ENCODE results near the gene CLDN18.

The CLDN18 gene

DNA sequence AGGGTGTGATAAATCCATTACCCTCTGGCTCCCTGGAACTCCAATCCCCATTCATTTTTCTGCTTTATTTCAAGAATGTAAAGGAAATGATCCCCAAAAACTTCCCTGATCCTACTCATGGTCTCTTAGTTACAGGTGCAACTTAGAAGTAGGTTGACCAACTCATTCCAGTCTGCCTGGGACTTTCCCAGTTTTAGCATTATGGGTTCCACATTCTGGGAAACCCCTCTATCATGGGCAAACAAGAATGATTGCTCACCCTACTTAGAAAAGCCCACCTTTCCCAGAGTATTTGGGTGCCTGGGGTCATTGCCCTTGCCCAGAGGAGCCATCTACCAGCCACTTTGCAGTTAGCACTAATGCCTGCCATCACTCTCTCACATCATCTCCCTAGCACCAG, 15.6 kb downstream of the CLDN18 start:
- DNase-seq (ENCODE audit: low read depth in 3 of 3): no peak

DNA sequence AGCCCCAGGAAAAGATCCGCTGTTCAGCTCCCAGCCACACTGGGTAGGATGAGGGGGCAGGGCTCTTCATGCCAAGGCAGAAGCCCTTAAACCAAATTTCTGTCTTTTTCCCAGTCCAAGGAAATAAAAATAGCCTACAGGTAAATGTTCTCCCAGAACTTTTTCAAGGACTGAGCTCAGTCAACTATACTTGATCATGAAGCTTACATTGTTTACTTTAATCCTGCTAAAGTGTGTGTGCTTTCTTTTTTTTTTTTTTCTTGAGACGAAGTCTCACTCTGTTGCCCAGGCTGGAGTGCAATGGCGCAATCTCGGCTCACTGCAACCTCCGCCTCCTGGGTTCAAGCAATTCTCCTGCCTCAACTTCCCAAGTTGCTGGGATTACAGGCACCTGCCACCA, 17.9 kb downstream of the CLDN18 start:
- no peak for DNase-seq (ENCODE audit: low read depth in 3 of 3)

DNA sequence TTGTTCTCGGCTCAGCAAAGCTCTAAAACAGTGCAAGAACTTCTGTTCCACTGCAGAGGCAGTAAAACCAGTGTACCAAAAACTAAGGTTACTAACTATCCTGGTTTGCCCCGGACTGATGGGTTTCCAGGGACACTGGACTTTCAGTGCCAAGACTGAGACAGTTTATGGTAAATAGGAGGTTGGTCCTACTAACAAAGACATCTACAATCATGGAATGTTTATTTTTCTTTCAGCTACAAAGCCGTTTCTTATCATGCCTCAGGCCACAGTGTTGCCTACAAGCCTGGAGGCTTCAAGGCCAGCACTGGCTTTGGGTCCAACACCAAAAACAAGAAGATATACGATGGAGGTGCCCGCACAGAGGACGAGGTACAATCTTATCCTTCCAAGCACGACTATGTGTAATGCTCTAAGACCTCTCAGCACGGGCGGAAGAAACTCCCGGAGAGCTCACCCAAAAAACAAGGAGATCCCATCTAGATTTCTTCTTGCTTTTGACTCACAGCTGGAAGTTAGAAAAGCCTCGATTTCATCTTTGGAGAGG, 20.8 kb downstream of the CLDN18 start:
- DNase-seq (ENCODE audit: low read depth in 3 of 3): no peak

DNA sequence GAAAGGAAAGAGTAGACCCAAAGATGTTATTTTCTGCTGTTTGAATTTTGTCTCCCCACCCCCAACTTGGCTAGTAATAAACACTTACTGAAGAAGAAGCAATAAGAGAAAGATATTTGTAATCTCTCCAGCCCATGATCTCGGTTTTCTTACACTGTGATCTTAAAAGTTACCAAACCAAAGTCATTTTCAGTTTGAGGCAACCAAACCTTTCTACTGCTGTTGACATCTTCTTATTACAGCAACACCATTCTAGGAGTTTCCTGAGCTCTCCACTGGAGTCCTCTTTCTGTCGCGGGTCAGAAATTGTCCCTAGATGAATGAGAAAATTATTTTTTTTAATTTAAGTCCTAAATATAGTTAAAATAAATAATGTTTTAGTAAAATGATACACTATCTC, 21.6 kb downstream of the CLDN18 start:
- DNase-seq (ENCODE audit: low read depth in 3 of 3): no peak

DNA sequence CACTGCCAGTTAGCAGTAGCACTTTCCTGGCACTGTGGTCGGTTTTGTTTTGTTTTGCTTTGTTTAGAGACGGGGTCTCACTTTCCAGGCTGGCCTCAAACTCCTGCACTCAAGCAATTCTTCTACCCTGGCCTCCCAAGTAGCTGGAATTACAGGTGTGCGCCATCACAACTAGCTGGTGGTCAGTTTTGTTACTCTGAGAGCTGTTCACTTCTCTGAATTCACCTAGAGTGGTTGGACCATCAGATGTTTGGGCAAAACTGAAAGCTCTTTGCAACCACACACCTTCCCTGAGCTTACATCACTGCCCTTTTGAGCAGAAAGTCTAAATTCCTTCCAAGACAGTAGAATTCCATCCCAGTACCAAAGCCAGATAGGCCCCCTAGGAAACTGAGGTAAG, 22.6 kb downstream of the CLDN18 start:
- DNase-seq (ENCODE audit: low read depth in 3 of 3): no peak

DNA sequence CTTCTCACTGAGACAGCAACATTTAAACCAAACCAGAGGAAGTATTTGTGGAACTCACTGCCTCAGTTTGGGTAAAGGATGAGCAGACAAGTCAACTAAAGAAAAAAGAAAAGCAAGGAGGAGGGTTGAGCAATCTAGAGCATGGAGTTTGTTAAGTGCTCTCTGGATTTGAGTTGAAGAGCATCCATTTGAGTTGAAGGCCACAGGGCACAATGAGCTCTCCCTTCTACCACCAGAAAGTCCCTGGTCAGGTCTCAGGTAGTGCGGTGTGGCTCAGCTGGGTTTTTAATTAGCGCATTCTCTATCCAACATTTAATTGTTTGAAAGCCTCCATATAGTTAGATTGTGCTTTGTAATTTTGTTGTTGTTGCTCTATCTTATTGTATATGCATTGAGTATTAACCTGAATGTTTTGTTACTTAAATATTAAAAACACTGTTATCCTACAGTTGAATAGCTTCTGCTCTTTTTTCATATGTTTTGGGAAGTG, 23.3 kb downstream of the CLDN18 start:
- DNase-seq (ENCODE audit: low read depth in 3 of 3): no peak

GRCh38 chr3:138034918-138035317, 25.0 kb downstream of the CLDN18 start:
- DNase-seq (ENCODE audit: low read depth in 3 of 3): no peak

DNA sequence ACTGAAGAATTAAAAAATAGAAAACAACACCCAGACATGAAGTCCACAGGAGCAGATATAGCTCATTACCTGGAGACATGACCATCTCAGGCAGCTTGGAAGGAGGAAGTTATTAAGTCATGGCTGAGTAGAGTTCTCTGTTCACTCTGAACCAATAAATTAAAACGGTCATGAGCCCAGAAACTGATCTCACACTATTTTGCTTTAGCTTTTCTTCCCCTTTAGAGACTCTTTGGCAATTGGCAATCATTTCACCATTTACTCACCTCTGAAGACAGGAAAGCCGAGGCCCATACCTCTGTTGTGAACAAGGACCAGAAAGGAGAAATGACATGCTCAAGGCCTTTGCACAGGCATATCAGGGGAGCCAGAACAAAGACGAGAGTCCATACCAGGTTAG, 26.6 kb downstream of the CLDN18 start:
- no peak for DNase-seq (ENCODE audit: low read depth in 3 of 3)

- no peak for DNase-seq (ENCODE audit: low read depth in 3 of 3)
Observed at GRCh38 chr3:138038725-138039462, 28.9 kb downstream of the CLDN18 start.

DNA sequence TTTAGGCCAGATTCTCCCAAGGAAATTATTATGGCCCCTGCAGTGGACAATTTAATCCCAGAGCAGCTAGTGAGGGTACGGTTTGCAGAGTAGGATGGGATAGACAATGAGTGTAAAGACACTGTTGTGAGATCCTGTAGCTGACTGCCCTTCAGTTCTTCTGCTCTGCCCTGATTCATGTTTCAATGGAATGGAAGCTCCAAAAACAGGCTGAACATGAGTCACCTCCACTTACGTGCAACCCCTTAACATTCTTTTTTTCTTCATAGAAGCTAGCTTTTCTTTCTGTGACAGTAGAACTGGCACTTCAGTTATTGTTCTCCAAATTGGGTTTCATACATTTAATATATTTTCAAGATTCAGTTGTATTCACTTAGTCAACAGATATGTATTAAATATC, 32.1 kb downstream of the CLDN18 start:
- no peak for DNase-seq (ENCODE audit: low read depth in 3 of 3)

- no peak for DNase-seq (ENCODE audit: low read depth in 3 of 3)
Observed at GRCh38 chr3:138043266-138044029, 33.5 kb downstream of the CLDN18 start.

DNA sequence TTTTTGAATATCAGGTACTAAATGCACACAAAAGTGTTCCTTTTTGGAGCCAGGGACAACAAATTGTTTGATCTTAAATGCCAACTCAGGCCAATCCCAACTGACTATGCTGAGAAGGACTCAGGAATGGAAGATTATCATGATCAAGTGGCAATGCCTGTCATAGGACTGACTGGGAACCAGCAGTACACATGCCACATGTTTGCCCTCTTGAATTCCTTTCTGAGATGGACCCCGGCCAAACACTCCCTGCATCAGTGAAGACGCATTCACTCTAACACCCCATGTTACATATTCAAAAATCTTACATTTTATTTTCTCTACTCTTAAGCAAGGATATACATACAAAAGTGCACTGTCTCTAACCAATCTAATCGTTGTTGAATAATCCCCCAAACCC, 36.1 kb downstream of the CLDN18 start:
- no peak for DNase-seq (ENCODE audit: low read depth in 3 of 3)

DNA sequence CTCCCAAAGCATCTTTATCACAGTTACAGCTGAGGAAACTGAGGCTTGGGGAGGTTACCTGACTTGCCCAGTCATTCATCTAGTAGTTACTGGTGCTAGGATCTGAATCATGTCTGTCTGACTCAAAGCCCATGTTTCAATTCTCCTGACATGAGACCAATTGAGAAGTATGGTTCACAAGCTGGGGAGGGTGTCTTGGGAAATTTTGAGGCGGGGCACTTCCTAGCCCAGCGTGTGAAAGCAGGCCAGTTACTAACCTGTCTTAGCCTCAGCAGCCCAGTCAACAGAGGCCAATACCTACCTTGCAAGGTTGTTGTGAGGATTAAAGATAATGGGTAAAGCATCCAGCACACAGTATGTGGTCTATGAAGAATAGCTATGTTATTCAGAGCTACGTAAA, 37.0 kb downstream of the CLDN18 start:
- DNase-seq (ENCODE audit: low read depth in 3 of 3): no peak

DNA sequence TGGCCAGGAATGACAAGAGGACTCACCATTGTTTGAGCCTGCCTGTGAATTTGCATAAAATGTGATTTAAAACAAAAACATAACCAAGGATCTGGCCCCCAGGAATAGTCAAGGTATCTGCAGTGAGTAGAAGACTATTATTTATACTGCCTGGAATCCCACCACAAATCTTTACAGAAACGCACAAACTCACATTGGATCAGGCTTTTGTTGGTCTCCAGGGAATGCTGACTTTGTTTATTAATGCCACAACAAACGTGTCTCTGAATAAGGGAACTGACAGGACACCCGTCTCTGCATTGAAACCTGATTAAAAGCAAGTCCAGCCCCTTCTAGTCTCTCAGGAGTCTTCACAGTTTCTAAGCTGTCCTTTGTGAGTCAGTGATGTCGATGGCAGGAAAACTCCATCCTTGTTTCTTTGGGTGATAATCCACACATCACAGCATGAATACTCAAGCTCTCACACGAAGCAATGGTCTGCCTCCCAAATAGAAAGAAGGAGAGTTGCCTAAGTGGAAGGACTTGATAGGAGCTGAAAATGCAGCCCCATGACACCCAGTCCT, 37.7 kb downstream of the CLDN18 start:
- DNase-seq (ENCODE audit: low read depth in 3 of 3): no peak

GRCh38 chr3:138049157-138049919, 39.4 kb downstream of the CLDN18 start:
- DNase-seq (ENCODE audit: low read depth in 3 of 3): no peak

- no peak for DNase-seq (ENCODE audit: low read depth in 3 of 3)
Observed at GRCh38 chr3:138051947-138052802, 42.2 kb downstream of the CLDN18 start.

DNA sequence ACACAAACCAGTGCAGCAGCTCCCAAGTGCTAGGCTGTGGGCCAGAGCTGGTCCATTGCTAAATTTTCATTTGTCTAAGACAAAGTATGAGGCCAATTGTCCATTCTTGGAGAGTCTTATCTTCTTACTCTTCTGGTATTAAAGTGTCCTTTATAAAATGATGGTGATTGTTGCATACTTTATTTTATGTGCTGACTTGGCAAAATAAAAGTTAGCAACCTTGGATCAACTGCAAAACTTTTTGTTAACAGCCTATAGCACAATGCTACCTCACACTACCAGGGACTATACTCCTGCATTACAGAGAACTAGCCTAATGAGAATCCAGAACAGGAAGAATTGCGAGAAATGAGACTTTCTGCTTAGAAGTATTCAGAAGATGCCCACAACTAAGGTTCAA, 44.1 kb downstream of the CLDN18 start:
- DNase-seq (ENCODE audit: low read depth in 3 of 3): no peak

GRCh38 chr3:138057384-138057783, 47.4 kb downstream of the CLDN18 start:
- DNase-seq (ENCODE audit: low read depth in 3 of 3): no peak

DNA sequence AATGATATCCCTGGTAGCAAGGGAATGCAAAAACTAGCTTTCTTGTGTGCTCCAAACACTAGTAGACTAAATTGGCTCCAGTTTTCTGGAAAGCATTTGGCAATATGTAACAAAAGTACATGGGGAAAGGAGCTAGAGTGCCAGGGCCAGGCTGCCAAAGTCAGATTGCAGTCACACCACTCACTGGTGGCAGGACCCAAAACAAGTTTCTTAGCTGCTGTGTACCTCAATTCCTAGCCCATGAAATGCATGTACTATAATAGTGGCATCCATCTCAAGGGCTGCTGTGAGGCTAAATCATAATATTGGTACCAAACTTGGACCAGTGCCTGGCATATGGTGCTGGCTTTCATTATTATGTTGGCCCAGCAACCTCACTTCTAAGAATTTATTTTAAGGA, 49.3 kb downstream of the CLDN18 start:
- DNase-seq (ENCODE audit: low read depth in 3 of 3): no peak

- DNase-seq (ENCODE audit: low read depth in 3 of 3): no peak
Observed at GRCh38 chr3:138060792-138061191, 50.8 kb downstream of the CLDN18 start.

- DNase-seq (ENCODE audit: low read depth in 3 of 3): no peak
Observed at GRCh38 chr3:138062037-138062436, 52.1 kb downstream of the CLDN18 start.

All from stimulated activated CD4-positive, alpha-beta T cell treated with anti-CD3 and anti-CD28 coated beads, TNF-alpha, amount 100 ng/mL, for 48 hours (primary cell).